Peyer's patch (tissue), 4 donors: Measurements from ENCODE around the gene EPS15.
A peak's percentile ranks its signal among the peaks of the same experiment; 100 is the strongest.

Source experiments
- CTCF ChIP-seq, 6 experiments: fragments of 450-650 bp in 4 of 6; fragments of 200-600 bp in 2 of 6; sonication (generic) in 1 of 6; IDR thresholded peaks; one replicate each; pipeline ENCODE4 v1.5.1; 2017 to 2019; ENCODE audit warnings: antibody characterized with exemption in 6 of 6, mild to moderate bottlenecking in 3 of 6, moderate library complexity in 1 of 6
- POLR2A ChIP-seq, 2 donors: fragments of 450-650 bp; IDR thresholded peaks; one replicate each; pipeline ENCODE4 v1.5.1; 2017; ENCODE audit warnings: antibody characterized with exemption in 2 of 2, mild to moderate bottlenecking in 2 of 2, moderate library complexity in 2 of 2

GRCh38 chr1:51313268-51313852 is 205.7 kb downstream of the EPS15 start:
- TF ChIP-seq CTCF (IDR thresholded peaks at IDR 0.05) (peak in 3 of 6 experiments; percentile 9 to 30 (median 13)), POLR2A (IDR thresholded peaks at IDR 0.05) (no peak)
